ENCODE results near the gene SH3PXD2A. TPM values are rescaled to one million over a fixed set of nuclear protein-coding genes. Genes with fewer than 3 reads are reported as not detected.
"Not testable (repeated sequence)": the region's sequence is repeated elsewhere in the genome, so short reads cannot be mapped to it uniquely, and the experiment has no call there.

SH3PXD2A gene
- total RNA-seq, 1 donor from 2014 or later, result 17.3 TPM

DNA sequence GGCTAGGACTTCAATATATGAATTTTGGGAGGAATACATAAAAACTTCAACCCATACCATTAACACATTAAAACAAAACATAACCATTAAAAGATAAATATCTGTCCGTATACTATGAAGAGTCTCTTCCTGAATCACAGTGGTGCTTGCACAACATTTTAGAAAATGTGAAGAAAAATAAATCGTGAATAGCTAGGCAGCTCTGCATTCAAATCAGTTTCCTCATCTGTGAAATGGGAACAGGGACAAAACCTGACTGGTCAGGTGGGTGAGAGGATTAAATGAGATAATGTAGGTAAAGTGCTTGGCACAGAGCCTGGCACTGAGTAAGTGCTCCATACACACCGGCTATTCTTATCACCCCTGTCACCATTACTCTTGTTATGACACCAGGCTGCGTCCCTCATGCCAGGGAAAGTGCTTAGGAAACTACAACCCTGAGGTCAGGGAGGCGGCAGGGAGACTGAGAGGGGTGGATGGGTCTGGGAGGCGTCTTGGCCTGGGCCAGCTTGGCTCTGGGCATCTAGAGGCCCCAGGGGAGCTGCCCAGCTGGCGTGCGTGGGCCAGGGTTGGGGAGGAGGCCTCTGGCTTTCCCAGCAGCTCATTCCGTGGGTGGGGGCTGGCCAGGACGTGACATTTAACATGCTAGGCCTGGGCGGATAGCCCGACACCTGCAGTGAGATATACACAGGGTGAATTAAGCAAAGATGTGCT, 78.3 kb downstream of the SH3PXD2A start:
- no peak for DNase-seq (ENCODE audit: low read depth)
- no peaks in the 10 kb centered on the region for H3K36me3 ChIP-seq (ENCODE audit: insufficient read depth, low read length)
- Mint-ChIP-seq H3K27ac (ENCODE audit: unreplicated experiment) (no peak overlapping the region), H3K4me3 (ENCODE audit: unreplicated experiment) (no peak overlapping the region), H3K4me1 (ENCODE audit: low read depth, unreplicated experiment) (peaks cover 7% of the 10 kb centered on the region), H3K27me3 (ENCODE audit: low read depth, unreplicated experiment) (no peaks in the 10 kb centered on the region), H3K9me3 (ENCODE audit: unreplicated experiment) (peaks cover 3% of the 10 kb centered on the region), H3K36me3 (ENCODE audit: low read depth, unreplicated experiment) (peaks cover 12% of the 10 kb centered on the region)
- no peaks in the 10 kb centered on the region for H3K9me3 ChIP-seq (ENCODE audit: insufficient read depth, low read depth, low read length)
- no peak for FAIRE-seq
- no peak overlapping the region for H3K9ac ChIP-seq (ENCODE audit: low read length)
- peaks cover 18% of the 10 kb centered on the region for H3K4me1 ChIP-seq (ENCODE audit: insufficient read depth, low read length)
- TF ChIP-seq, protein P1, sequence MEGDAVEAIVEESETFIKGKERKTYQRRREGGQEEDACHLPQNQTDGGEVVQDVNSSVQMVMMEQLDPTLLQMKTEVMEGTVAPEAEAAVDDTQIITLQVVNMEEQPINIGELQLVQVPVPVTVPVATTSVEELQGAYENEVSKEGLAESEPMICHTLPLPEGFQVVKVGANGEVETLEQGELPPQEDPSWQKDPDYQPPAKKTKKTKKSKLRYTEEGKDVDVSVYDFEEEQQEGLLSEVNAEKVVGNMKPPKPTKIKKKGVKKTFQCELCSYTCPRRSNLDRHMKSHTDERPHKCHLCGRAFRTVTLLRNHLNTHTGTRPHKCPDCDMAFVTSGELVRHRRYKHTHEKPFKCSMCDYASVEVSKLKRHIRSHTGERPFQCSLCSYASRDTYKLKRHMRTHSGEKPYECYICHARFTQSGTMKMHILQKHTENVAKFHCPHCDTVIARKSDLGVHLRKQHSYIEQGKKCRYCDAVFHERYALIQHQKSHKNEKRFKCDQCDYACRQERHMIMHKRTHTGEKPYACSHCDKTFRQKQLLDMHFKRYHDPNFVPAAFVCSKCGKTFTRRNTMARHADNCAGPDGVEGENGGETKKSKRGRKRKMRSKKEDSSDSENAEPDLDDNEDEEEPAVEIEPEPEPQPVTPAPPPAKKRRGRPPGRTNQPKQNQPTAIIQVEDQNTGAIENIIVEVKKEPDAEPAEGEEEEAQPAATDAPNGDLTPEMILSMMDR (IDR thresholded peaks at IDR 0.05; ENCODE audit: insufficient read depth, low read depth, low read length), result no peak
- TF ChIP-seq EZH2 (IDR thresholded peaks at IDR 0.05; ENCODE audit: insufficient read depth, low read length), result no peak
- no peaks in the 10 kb centered on the region for H3K27me3 ChIP-seq (ENCODE audit: insufficient read depth, low read length)
- no peak overlapping the region for H3K27ac ChIP-seq (ENCODE audit: low read depth, low read length)
- H2AFZ ChIP-seq (ENCODE audit: low read depth, low read length), result no peak overlapping the region
- no peak overlapping the region for H3K4me3 ChIP-seq (ENCODE audit: insufficient read depth, low read depth, low read length)
- H3K79me2 ChIP-seq (ENCODE audit: insufficient read depth, low read length), result no peaks in the 10 kb centered on the region
- no peak overlapping the region for H3K4me2 ChIP-seq (ENCODE audit: low read length)
- peaks cover 5% of the 10 kb centered on the region for H4K20me1 ChIP-seq (ENCODE audit: insufficient read depth, low read length)

DNA sequence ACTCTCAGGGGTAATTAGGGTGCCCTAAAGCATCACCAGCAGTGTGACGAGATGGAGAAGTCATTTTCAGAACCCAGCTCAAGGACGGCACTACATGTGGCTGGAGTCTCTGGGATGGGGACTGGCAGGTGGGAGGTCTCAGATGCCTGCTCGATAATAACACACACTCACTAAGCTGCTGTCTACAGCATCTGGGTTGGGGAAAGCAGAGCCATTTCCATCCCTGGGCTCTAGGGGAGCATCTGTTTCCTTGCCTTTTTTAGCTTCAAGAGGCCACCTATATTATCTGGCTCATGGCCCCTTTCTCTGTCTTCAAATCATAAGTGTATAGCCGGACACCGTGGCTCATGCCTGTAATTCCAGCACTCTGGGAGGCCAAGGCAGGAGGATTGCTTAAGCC, 79.6 kb downstream of the SH3PXD2A start:
- FAIRE-seq (no peak), DNase-seq (ENCODE audit: low read depth) (no peak)
- H3K4me3 Mint-ChIP-seq (ENCODE audit: unreplicated experiment), result no peak overlapping the region
- Histone ChIP-seq H2AFZ (ENCODE audit: low read depth, low read length) (no peak overlapping the region), H3K27ac (ENCODE audit: low read depth, low read length) (no peak overlapping the region), H3K9ac (ENCODE audit: low read length) (no peak overlapping the region), H3K4me1 (ENCODE audit: insufficient read depth, low read length) (peaks cover 17% of the 10 kb centered on the region), H3K4me3 (ENCODE audit: insufficient read depth, low read depth, low read length) (no peak overlapping the region), H3K36me3 (ENCODE audit: insufficient read depth, low read length) (no peaks in the 10 kb centered on the region), H3K27me3 (ENCODE audit: insufficient read depth, low read length) (no peaks in the 10 kb centered on the region), H3K79me2 (ENCODE audit: insufficient read depth, low read length) (no peaks in the 10 kb centered on the region), H4K20me1 (ENCODE audit: insufficient read depth, low read length) (peaks cover 5% of the 10 kb centered on the region), H3K4me2 (ENCODE audit: low read length) (no peak overlapping the region), H3K9me3 (ENCODE audit: insufficient read depth, low read depth, low read length) (no peaks in the 10 kb centered on the region)
- H3K27ac Mint-ChIP-seq (ENCODE audit: unreplicated experiment), result no peak overlapping the region
- H3K27me3 Mint-ChIP-seq (ENCODE audit: low read depth, unreplicated experiment), result no peaks in the 10 kb centered on the region
- peaks cover under 1% of the 10 kb centered on the region for H3K9me3 Mint-ChIP-seq (ENCODE audit: unreplicated experiment)
- H3K4me1 Mint-ChIP-seq (ENCODE audit: low read depth, unreplicated experiment), result peaks cover 3% of the 10 kb centered on the region
- H3K36me3 Mint-ChIP-seq (ENCODE audit: low read depth, unreplicated experiment), result peaks cover 8% of the 10 kb centered on the region
- no peak for TF ChIP-seq EZH2 (IDR thresholded peaks at IDR 0.05; ENCODE audit: insufficient read depth, low read length)

GRCh38 chr10:103772846-103773245, 82.5 kb downstream of the SH3PXD2A start:
- Mint-ChIP-seq H3K27ac (ENCODE audit: unreplicated experiment) (peak overlapping the region; percentile 92), H3K4me3 (ENCODE audit: unreplicated experiment) (peak overlapping the region; percentile 77)
- Histone ChIP-seq H3K4me1 (ENCODE audit: insufficient read depth, low read length) (peaks cover 14% of the 10 kb centered on the region), H3K9ac (ENCODE audit: low read length) (peak overlapping the region; percentile 64), H2AFZ (ENCODE audit: low read depth, low read length) (peak overlapping the region; percentile 69), H3K4me3 (ENCODE audit: insufficient read depth, low read depth, low read length) (peak overlapping the region; percentile 34), H3K27ac (ENCODE audit: low read depth, low read length) (peak overlapping the region; percentile 73), H3K4me2 (ENCODE audit: low read length) (peak overlapping the region; percentile 82)
- not testable (repeated sequence) for H3K9me3 ChIP-seq (ENCODE audit: insufficient read depth, low read depth, low read length); H3K36me3 ChIP-seq (ENCODE audit: insufficient read depth, low read length); H3K79me2 ChIP-seq (ENCODE audit: insufficient read depth, low read length); H3K9me3 Mint-ChIP-seq (ENCODE audit: unreplicated experiment); H4K20me1 ChIP-seq (ENCODE audit: insufficient read depth, low read length); DNase-seq (ENCODE audit: low read depth); H3K36me3 Mint-ChIP-seq (ENCODE audit: low read depth, unreplicated experiment); FAIRE-seq; H3K27me3 ChIP-seq (ENCODE audit: insufficient read depth, low read length); H3K27me3 Mint-ChIP-seq (ENCODE audit: low read depth, unreplicated experiment); H3K4me1 Mint-ChIP-seq (ENCODE audit: low read depth, unreplicated experiment)
